Fibroblast of lung (primary cell): ENCODE results near the gene JUNB. TPM values are rescaled to one million over a fixed set of nuclear protein-coding genes. Genes with fewer than 3 reads are reported as not detected.

Experiments used
- DNase-seq, 2 donors: peaks; one replicate each; pipeline versions ENCODE4 v3.0.0 to v3.0.0-alpha.2; 2010; ENCODE audit warnings: low read depth in 2 of 2
- H2AFZ ChIP-seq: 2 replicates; pipeline ENCODE4 v1.5.1; 2012; ENCODE audit warnings: low read length, control low read depth, inconsistent platforms
- H3K27ac ChIP-seq: 2 replicates; pipeline ENCODE4 v1.5.1; 2011; ENCODE audit warnings: low read length, control low read depth; ENCODE audit not compliant: insufficient read depth
- H3K27me3 ChIP-seq: 2 replicates; pipeline ENCODE4 v1.5.1; 2011; ENCODE audit warnings: mild to moderate bottlenecking, low read length; ENCODE audit not compliant: control insufficient read depth, insufficient read depth
- H3K36me3 ChIP-seq: 2 replicates; pipeline ENCODE4 v1.5.1; 2011; ENCODE audit warnings: low read length; ENCODE audit not compliant: control insufficient read depth, insufficient read depth
- H3K4me1 ChIP-seq: 2 replicates; pipeline ENCODE4 v1.5.1; 2011; ENCODE audit warnings: low read length; ENCODE audit not compliant: control insufficient read depth, insufficient read depth; ENCODE audit errors: extremely low read depth
- H3K4me2 ChIP-seq: 2 replicates; pipeline ENCODE4 v1.5.1; 2011; ENCODE audit warnings: low read length, control low read depth; ENCODE audit not compliant: insufficient read depth; ENCODE audit errors: extremely low read depth
- H3K4me3 ChIP-seq, 4 experiments: fragments of 200-600 bp in 1 of 4; sonication (generic) in 1 of 4; replicated peaks in 1 of 4; 2 replicates each; pipeline ENCODE4 v1.5.1; 2011 to 2016; ENCODE audit warnings: low read length in 4 of 4, low read depth in 3 of 4, mild to moderate bottlenecking in 3 of 4, control low read depth in 2 of 4, inconsistent platforms in 1 of 4, mixed read lengths in 1 of 4; ENCODE audit not compliant: insufficient read depth in 1 of 4; ENCODE audit errors: control extremely low read depth in 1 of 4
- H3K79me2 ChIP-seq: 2 replicates; pipeline ENCODE4 v1.5.1; 2012; ENCODE audit warnings: mild to moderate bottlenecking, low read length, inconsistent platforms; ENCODE audit not compliant: control insufficient read depth, insufficient read depth
- H3K9ac ChIP-seq: 2 replicates; pipeline ENCODE4 v1.5.1; 2011; ENCODE audit warnings: mild to moderate bottlenecking, low read length, control low read depth; ENCODE audit not compliant: insufficient read depth
- H3K9me3 ChIP-seq: 2 replicates; pipeline ENCODE4 v1.5.1; 2012; ENCODE audit warnings: low read depth, low read length; ENCODE audit not compliant: control insufficient read depth, insufficient read depth
- H4K20me1 ChIP-seq: 2 replicates; pipeline ENCODE4 v1.5.1; 2011; ENCODE audit warnings: low read length; ENCODE audit not compliant: control insufficient read depth, insufficient read depth; ENCODE audit errors: extremely low read depth
- CTCF ChIP-seq, 2 donors: IDR thresholded peaks in 1 of 2; conservative IDR thresholded peaks in 1 of 2; 1 replicate in 1 of 2; 2 replicates in 1 of 2; pipeline ENCODE4 v1.5.1; 2011 to 2012; ENCODE audit warnings: low read length in 2 of 2, control low read depth in 1 of 2, inconsistent platforms in 1 of 2, low read depth in 1 of 2, mild to moderate bottlenecking in 1 of 2
- EZH2 ChIP-seq: IDR thresholded peaks from 2 replicates; pipeline ENCODE4 v1.5.1; 2012; ENCODE audit warnings: low read length, control low read depth, mild to moderate bottlenecking; ENCODE audit errors: missing control alignments
- polyA plus RNA-seq, 2 donors: library from polyadenylated mRNA; depleted of rRNA in 1 of 2; stranded (reverse) in 1 of 2; unstranded in 1 of 2; fragments of >200 nt; gene quantifications; 2 replicates each; pipeline ENCODE4 v1.2.1, GENCODE V29; 2011 to 2012; ENCODE audit warnings: missing spikeins in 1 of 2
- total RNA-seq: library from RNA; depleted of rRNA; stranded (reverse); fragments of >200 nt; gene quantifications from 2 replicates; pipeline ENCODE4 v1.2.1, GENCODE V29; 2014

The JUNB gene
- total and polyA plus RNA-seq, 2 donors (not counting 1 experiment from before 2014, with no cell fraction given) = 20.2 to 108 TPM

GRCh38 chr19:12834976-12835757 is 43.9 kb downstream of the JUNB start:
- Histone ChIP-seq H3K36me3 (no peaks in the 10 kb centered on the region), H3K4me1 (no peaks in the 10 kb centered on the region), H4K20me1 (no peaks in the 10 kb centered on the region), H3K4me2 (no peak overlapping the region), H3K9me3 (no peaks in the 10 kb centered on the region), H2AFZ (no peak overlapping the region), H3K79me2 (no peaks in the 10 kb centered on the region), H3K27ac (no peak overlapping the region), H3K27me3 (peaks cover 63% of the 10 kb centered on the region), H3K9ac (no peak overlapping the region), H3K4me3 (no peak overlapping the region)
- TF ChIP-seq EZH2 (peak; percentile 94), CTCF (conservative IDR thresholded peaks at IDR 0.05 in 1 of 2, IDR thresholded peaks at IDR 0.05 in 1 of 2; ENCODE audit: low read depth in 1 of 2, low read length in 2 of 2) (no peak)
- DNase-seq = no peak

GRCh38 chr19:12836529-12836863 is 45.2 kb downstream of the JUNB start:
- H3K4me3 ChIP-seq = no peak overlapping the region
- peaks cover 67% of the 10 kb centered on the region for H3K27me3 ChIP-seq
- no peak overlapping the region for H2AFZ ChIP-seq
- H3K4me1 ChIP-seq = peaks cover 3% of the 10 kb centered on the region
- H3K36me3 ChIP-seq = no peaks in the 10 kb centered on the region
- no peak overlapping the region for H3K27ac ChIP-seq
- no peak for DNase-seq
- H4K20me1 ChIP-seq = no peaks in the 10 kb centered on the region
- H3K4me2 ChIP-seq = no peak overlapping the region
- H3K9me3 ChIP-seq = no peaks in the 10 kb centered on the region
- TF ChIP-seq CTCF (conservative IDR thresholded peaks at IDR 0.05 in 1 of 2, IDR thresholded peaks at IDR 0.05 in 1 of 2; ENCODE audit: low read depth in 1 of 2, low read length in 2 of 2) = no peak
- peak; percentile 4 for TF ChIP-seq EZH2
- no peaks in the 10 kb centered on the region for H3K79me2 ChIP-seq
- H3K9ac ChIP-seq = no peak overlapping the region

- H3K4me1 ChIP-seq = peaks cover 3% of the 10 kb centered on the region
- no peak for DNase-seq
- H3K27me3 ChIP-seq = peaks cover 71% of the 10 kb centered on the region
- no peak overlapping the region for H3K4me3 ChIP-seq
- no peak overlapping the region for H2AFZ ChIP-seq
- no peak overlapping the region for H3K4me2 ChIP-seq
- no peak overlapping the region for H3K9ac ChIP-seq
- H3K9me3 ChIP-seq = no peaks in the 10 kb centered on the region
- no peaks in the 10 kb centered on the region for H3K79me2 ChIP-seq
- no peaks in the 10 kb centered on the region for H4K20me1 ChIP-seq
- no peak for TF ChIP-seq CTCF (conservative IDR thresholded peaks at IDR 0.05 in 1 of 2, IDR thresholded peaks at IDR 0.05 in 1 of 2; ENCODE audit: low read depth in 1 of 2, low read length in 2 of 2)
- no peak for TF ChIP-seq EZH2
- no peak overlapping the region for H3K27ac ChIP-seq
- no peaks in the 10 kb centered on the region for H3K36me3 ChIP-seq
These were observed 45.9 kb downstream of the JUNB start for GRCh38 chr19:12837225-12837624.
